ENCODE measurements around the gene DUSP15. TPM values are rescaled to one million over a fixed set of nuclear protein-coding genes. Genes with fewer than 3 reads are reported as not detected.

The DUSP15 gene
- total RNA-seq, 1 experiment from 2014 or later = not detected

GRCh38 chr20:31906001-31906400 lies 35.7 kb upstream of the DUSP15 start:
- no peaks in the 10 kb centered on the region for H3K36me3 ChIP-seq (ENCODE audit: low read depth, low read length)
- no peak overlapping the region for H3K9ac ChIP-seq (ENCODE audit: low read length)
- H3K27me3 ChIP-seq (ENCODE audit: low read length) = peaks cover 7% of the 10 kb centered on the region
- H3K9me2 ChIP-seq (replicated peaks; ENCODE audit: low read length) = no peaks in the 10 kb centered on the region
- no peaks in the 10 kb centered on the region for H4K20me1 ChIP-seq (ENCODE audit: low read length)
- no peak overlapping the region for H3K4me3 ChIP-seq (ENCODE audit: low read length)
- no TSS peak for BruUV-seq (replicated peaks)
- no peaks in the 10 kb centered on the region for H3K4me1 ChIP-seq (ENCODE audit: insufficient read depth, low read length)
- no peak for DNase-seq
- no peak for ATAC-seq
- H3K79me2 ChIP-seq (ENCODE audit: low read length) = no peaks in the 10 kb centered on the region
- ChIA-PET CTCF (no interaction called here), POLR2A (ENCODE audit: unreplicated experiment) (no interaction called here)
- H3F3A ChIP-seq (ENCODE audit: low read length, unreplicated experiment) = no peaks in the 10 kb centered on the region
- TF ChIP-seq EZH2phosphoT487 (IDR thresholded peaks at IDR 0.05; ENCODE audit: borderline replicate concordance, low read length) (no peak), CTCF (conservative IDR thresholded peaks at IDR 0.05; ENCODE audit: low read depth, low read length) (no peak), EZH2 (IDR thresholded peaks at IDR 0.05; ENCODE audit: low read length, unreplicated experiment) (no peak)
- no peaks in the 10 kb centered on the region for H3K9me3 ChIP-seq (ENCODE audit: low read length)
- H3K27ac ChIP-seq (ENCODE audit: low read length) = no peak overlapping the region
- intact Hi-C loops (cut with micrococcal nuclease) = no loop called here
- H3K4me2 ChIP-seq (ENCODE audit: low read length) = no peak overlapping the region
- no peak overlapping the region for H2AFZ ChIP-seq (ENCODE audit: low read length)

GRCh38 chr20:31903627-31904386 lies 33.5 kb upstream of the DUSP15 start:
- POLR2A ChIA-PET (ENCODE audit: unreplicated experiment) = interaction anchor here (0.6 kb wide), 1 partner anchor 24 kb away, joined by 4 read pairs; no protein-coding TSS in a partner anchor
- H3K4me2 ChIP-seq (ENCODE audit: low read length) = no peak overlapping the region
- TF ChIP-seq EZH2phosphoT487 (IDR thresholded peaks at IDR 0.05; ENCODE audit: borderline replicate concordance, low read length) = no peak
- TF ChIP-seq EZH2 (IDR thresholded peaks at IDR 0.05; ENCODE audit: low read length, unreplicated experiment) = no peak
- no peak for TF ChIP-seq CTCF (conservative IDR thresholded peaks at IDR 0.05; ENCODE audit: low read depth, low read length)
- intact Hi-C loops (cut with micrococcal nuclease) = no loop called here
- H3K79me2 ChIP-seq (ENCODE audit: low read length) = no peaks in the 10 kb centered on the region
- no peaks in the 10 kb centered on the region for H4K20me1 ChIP-seq (ENCODE audit: low read length)
- H3K4me1 ChIP-seq (ENCODE audit: insufficient read depth, low read length) = no peaks in the 10 kb centered on the region
- CTCF ChIA-PET = no interaction called here
- no peaks in the 10 kb centered on the region for H3K36me3 ChIP-seq (ENCODE audit: low read depth, low read length)
- ATAC-seq = no peak
- no peak overlapping the region for H3K4me3 ChIP-seq (ENCODE audit: low read length)
- H3K9ac ChIP-seq (ENCODE audit: low read length) = no peak overlapping the region
- no peaks in the 10 kb centered on the region for H3K9me2 ChIP-seq (replicated peaks; ENCODE audit: low read length)
- no peak for DNase-seq
- no peaks in the 10 kb centered on the region for H3F3A ChIP-seq (ENCODE audit: low read length, unreplicated experiment)
- H3K9me3 ChIP-seq (ENCODE audit: low read length) = no peaks in the 10 kb centered on the region
- H2AFZ ChIP-seq (ENCODE audit: low read length) = no peak overlapping the region
- H3K27ac ChIP-seq (ENCODE audit: low read length) = no peak overlapping the region
- H3K27me3 ChIP-seq (ENCODE audit: low read length) = peaks cover 18% of the 10 kb centered on the region
- no TSS peak for BruUV-seq (replicated peaks)

- Histone ChIP-seq H3K36me3 (ENCODE audit: low read depth, low read length) (no peaks in the 10 kb centered on the region), H3F3A (ENCODE audit: low read length, unreplicated experiment) (no peaks in the 10 kb centered on the region), H3K4me1 (ENCODE audit: insufficient read depth, low read length) (no peaks in the 10 kb centered on the region), H3K9me3 (ENCODE audit: low read length) (no peaks in the 10 kb centered on the region), H3K9me2 (replicated peaks; ENCODE audit: low read length) (no peaks in the 10 kb centered on the region), H3K9ac (ENCODE audit: low read length) (no peak overlapping the region), H3K27me3 (ENCODE audit: low read length) (peaks cover 18% of the 10 kb centered on the region), H3K27ac (ENCODE audit: low read length) (no peak overlapping the region), H4K20me1 (ENCODE audit: low read length) (no peaks in the 10 kb centered on the region), H3K4me2 (ENCODE audit: low read length) (no peak overlapping the region), H3K4me3 (ENCODE audit: low read length) (no peak overlapping the region), H2AFZ (ENCODE audit: low read length) (no peak overlapping the region), H3K79me2 (ENCODE audit: low read length) (no peaks in the 10 kb centered on the region)
- BruUV-seq (replicated peaks) = no TSS peak
- no peak for ATAC-seq
- DNase-seq = no peak
- no peak for TF ChIP-seq EZH2 (IDR thresholded peaks at IDR 0.05; ENCODE audit: low read length, unreplicated experiment)
- no peak for TF ChIP-seq CTCF (conservative IDR thresholded peaks at IDR 0.05; ENCODE audit: low read depth, low read length)
- no peak for TF ChIP-seq EZH2phosphoT487 (IDR thresholded peaks at IDR 0.05; ENCODE audit: borderline replicate concordance, low read length)
- intact Hi-C loops (cut with micrococcal nuclease) = no loop called here
- ChIA-PET CTCF (no interaction called here), POLR2A (ENCODE audit: unreplicated experiment) (no interaction called here)
Measured at GRCh38 chr20:31901615-31902014, 31.3 kb upstream of the DUSP15 start.
